ENCODE measurements around the gene XRCC6.

The XRCC6 gene

DNA sequence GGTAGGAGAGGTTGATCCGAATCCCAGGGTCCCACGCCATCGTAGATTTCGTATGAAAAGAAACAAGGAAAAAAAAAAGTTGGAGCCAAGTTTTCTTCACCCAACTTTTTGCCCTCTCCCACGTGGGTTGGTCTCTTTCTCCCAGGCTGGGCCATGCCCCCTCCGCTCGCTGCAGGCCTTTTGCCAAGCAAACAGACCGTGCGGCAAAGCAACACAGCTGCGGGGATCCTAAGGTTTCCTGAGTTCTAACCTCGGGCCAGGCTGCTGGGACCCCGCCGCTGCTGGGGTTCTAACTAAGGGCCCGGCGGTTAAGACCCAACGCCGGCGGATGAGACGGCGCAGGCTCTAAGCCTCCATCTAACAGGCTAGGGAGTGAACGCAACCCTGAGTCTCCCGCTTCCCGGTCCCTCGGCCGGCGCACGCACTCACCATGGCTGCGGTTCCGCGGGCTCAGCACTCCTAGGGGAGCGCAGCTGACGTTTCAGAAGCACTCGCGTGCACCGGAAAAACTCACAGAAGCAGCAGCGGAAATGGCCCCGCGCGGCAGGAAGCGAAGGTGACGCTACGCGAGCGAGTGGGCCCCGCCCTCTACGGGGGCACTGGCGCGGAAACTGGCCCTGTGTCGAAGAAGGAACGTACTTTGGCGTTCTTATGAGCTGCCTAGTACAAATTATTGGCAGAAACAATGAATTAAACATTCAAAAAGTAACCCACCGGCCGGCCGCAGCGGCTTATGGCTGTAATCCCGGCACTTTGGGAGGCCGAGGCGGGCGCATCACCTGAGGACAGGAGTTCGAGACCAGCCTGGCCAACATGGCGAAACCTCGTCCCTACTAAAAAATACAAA lies 67.5 kb downstream of the XRCC6 start, which contains the start of gene SNU13:
TSS of gene SNU13 (minus strand) at position 503 of the 847 bp plus-strand sequence. CDS start at position 432, 71 bp downstream.
- DNase-seq: peak; percentile 87

- DNase-seq: no peak
These were observed 69.4 kb downstream of the XRCC6 start for GRCh38 chr22:41690476-41690875.

DNA sequence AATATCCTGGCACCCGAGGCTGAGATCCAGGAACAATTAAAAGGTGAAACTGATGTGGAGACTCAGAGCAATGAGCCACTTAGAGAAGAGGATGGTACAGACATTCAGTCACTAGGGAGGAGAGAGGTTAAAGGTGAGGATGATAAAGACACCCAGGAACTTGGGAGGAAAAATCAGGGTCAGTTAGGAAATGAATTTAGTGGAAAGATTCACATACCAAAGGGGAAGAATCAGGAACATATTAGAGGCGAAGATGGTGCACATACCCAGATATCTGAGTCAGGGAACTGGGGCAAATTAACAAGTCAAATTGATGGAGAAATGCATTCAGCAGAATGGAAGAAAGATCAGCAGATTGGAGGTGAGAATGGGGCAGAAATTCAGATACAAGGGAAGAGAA lies 74.1 kb downstream of the XRCC6 start:
- no peak for DNase-seq

DNA sequence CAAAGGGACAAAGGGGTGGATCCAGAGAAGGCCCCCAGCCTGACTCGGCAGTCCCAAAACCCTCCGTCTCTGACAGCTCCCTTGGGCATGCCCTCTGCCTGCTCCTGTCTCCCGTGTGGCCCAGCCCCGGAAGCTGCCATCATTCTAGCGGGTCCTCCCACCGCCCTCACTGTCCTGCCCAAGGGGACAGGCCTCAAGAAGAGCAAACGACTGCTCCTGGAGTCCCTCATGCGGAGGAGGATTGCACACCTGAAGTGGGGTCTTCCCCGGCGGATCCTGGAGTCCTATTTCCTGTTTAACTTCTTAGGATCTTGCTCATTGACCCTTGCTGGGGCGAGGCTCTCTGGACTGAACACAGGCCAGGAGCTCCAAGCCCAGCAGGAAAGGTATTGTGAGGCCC lies 75.6 kb downstream of the XRCC6 start:
- no peak for DNase-seq

GRCh38 chr22:41697126-41697775 lies 76.2 kb downstream of the XRCC6 start:
- peak; percentile 90 for DNase-seq

DNA sequence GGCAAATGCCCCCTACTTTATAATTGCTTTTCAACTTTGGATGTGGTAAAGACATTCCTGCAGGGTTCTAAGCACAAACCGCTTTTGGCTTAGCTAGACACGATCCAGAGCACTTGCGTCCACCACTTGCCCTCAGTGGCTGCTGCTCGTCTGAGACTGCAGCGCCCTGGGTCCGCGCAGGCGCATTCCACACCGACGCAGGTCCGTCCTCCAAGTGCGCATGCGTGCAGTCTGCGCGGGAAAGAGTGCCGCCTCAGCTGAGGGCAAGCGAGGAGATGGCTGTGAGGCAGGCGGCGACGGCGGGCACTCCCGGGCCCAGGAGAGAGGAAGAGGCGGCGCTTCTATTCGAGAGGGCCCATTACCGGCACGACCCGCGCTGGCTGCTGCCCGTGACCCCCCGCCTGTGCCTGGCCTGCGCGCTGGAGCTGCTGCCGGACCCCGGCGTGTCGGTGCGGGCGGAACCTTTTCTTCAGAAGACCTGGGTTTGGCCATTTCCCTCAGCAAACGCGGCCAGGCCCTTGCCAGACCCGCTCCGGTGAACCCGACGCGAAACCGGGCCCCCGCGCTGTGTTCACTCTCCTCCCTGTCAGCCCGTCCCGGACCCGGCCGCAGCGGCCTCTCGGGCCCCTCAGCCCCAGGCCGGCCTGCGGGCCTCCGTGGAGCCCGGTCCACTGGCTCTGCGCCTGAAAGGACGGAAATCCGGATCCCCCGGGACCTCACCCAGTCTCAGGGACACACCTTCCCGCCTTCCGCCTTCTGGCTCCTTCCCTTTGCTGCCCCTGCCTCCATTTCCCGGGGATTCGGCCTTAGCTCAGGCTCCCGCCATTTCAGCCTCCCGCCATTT lies 78.4 kb downstream of the XRCC6 start, which contains the start of gene MEI1:
TSS of gene MEI1 (plus strand) at position 240 of the 844 bp plus-strand sequence. CDS start at position 276, 36 bp downstream.
- peak; percentile 88 for DNase-seq

DNA sequence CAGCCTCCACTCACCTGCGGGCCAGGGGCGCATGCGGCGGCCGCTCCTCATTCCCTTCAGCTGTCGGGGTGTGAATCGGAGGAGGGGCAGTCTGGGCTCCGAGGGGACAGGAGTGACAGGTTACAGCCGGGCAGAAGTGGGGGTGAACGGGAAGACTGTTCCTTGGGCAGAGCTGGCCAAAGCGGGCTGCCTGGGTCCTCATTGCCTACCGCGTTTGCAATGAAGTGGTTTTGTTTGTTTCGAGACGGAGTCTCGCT lies 78.9 kb downstream of the XRCC6 start:
- DNase-seq: no peak

DNA sequence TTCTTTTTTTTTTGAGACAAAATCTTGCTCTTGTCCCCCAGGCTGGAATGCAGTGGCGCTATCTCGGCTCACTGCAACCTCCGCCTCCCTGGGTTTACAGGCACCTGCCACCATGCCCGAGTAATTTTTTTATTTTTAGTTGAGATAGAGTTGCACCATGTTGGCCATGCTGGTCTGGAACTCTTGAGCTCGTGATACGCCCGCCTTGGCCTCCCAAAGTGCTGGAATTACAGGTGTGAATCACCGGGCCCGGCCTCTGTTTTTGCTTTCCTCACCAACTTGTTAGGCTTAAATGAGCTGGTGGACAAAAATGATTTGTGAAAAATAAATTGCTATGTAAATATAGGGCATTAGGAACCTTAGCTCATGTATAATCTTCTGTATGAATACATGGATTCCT lies 81.7 kb downstream of the XRCC6 start:
- DNase-seq: no peak

GRCh38 chr22:41709341-41709740 lies 88.2 kb downstream of the XRCC6 start:
- no peak for DNase-seq

GRCh38 chr22:41713004-41713403 lies 91.9 kb downstream of the XRCC6 start:
- DNase-seq: no peak
